H1 (cell line): ENCODE measurements around the gene FAM236C.
"Not testable (repeated sequence)": the region's sequence is repeated elsewhere in the genome, so short reads cannot be mapped to it uniquely, and the experiment has no call there.

Experiments
- CREB1 ChIP-seq: IDR thresholded peaks from 2 replicates; pipeline ENCODE4 v1.6.1; 2012; ENCODE audit warnings: inconsistent platforms
- CTCF ChIP-seq, 3 experiments: IDR thresholded peaks; 1 replicate in 2 of 3; 2 replicates in 1 of 3; pipeline versions ENCODE4 v1.5.1 to v1.6.1; 2011; ENCODE audit warnings: low read length in 3 of 3, mild to moderate bottlenecking in 3 of 3, inconsistent platforms in 2 of 3, low read depth in 1 of 3, moderate library complexity in 1 of 3; ENCODE audit not compliant: insufficient read depth in 1 of 3; ENCODE audit errors: control extremely low read depth in 1 of 3
- EGR1 ChIP-seq: IDR thresholded peaks from 2 replicates; pipeline ENCODE4 v1.6.1; 2011; ENCODE audit warnings: low read depth, low read length, borderline replicate concordance
- EZH2 ChIP-seq: fragments of 200-600 bp; sonication (generic); IDR thresholded peaks from 2 replicates; pipeline ENCODE4 v1.7.1; 2012; ENCODE audit warnings: low read depth, mild to moderate bottlenecking, moderate library complexity, low read length, inconsistent platforms; ENCODE audit not compliant: severe bottlenecking
- JUN ChIP-seq: IDR thresholded peaks from 2 replicates; pipeline ENCODE4 v1.6.1; 2011; ENCODE audit warnings: low read depth, mild to moderate bottlenecking, improper control_type of control experiment, low read length
- POLR2A ChIP-seq, 2 experiments: IDR thresholded peaks; 1 replicate in 1 of 2; 2 replicates in 1 of 2; pipeline ENCODE4 v1.6.1; 2011; ENCODE audit warnings: low read depth in 2 of 2, low read length in 2 of 2, mild to moderate bottlenecking in 2 of 2; ENCODE audit errors: control extremely low read depth in 1 of 2
- SIX5 ChIP-seq: IDR thresholded peaks from 2 replicates; pipeline ENCODE4 v1.6.1; 2011; ENCODE audit warnings: mild to moderate bottlenecking, low read depth, low read length
- TF ChIP-seq, protein P1 (sequence below): IDR thresholded peaks from 2 replicates; pipeline ENCODE4 v1.6.1; 2011; ENCODE audit warnings: low read length, improper control_type of control experiment
- TF ChIP-seq, protein P2 (sequence below): IDR thresholded peaks from 2 replicates; pipeline ENCODE4 v1.6.1; 2012; ENCODE audit warnings: inconsistent platforms

GRCh38 chrX:72943819-72944169, 31.4 kb downstream of the FAM236C start, which contains the start of gene DMRTC1:
- not testable (repeated sequence) for TF ChIP-seq CREB1; POLR2A (IDR thresholded peaks at IDR 0.05; ENCODE audit: control extremely low read depth in 1 of 2, low read depth in 2 of 2, low read length in 2 of 2); CTCF (IDR thresholded peaks at IDR 0.05; ENCODE audit: control extremely low read depth in 1 of 3, insufficient read depth in 1 of 3, low read depth in 1 of 3, low read length in 3 of 3); EGR1; SIX5; JUN; EZH2
- TF ChIP-seq, protein P1, sequence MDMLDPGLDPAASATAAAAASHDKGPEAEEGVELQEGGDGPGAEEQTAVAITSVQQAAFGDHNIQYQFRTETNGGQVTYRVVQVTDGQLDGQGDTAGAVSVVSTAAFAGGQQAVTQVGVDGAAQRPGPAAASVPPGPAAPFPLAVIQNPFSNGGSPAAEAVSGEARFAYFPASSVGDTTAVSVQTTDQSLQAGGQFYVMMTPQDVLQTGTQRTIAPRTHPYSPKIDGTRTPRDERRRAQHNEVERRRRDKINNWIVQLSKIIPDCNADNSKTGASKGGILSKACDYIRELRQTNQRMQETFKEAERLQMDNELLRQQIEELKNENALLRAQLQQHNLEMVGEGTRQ, result not testable (repeated sequence)
- TF ChIP-seq, protein P2, sequence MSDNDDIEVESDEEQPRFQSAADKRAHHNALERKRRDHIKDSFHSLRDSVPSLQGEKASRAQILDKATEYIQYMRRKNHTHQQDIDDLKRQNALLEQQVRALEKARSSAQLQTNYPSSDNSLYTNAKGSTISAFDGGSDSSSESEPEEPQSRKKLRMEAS, result not testable (repeated sequence)
